SK-N-SH treated with all-trans-retinoic acid at 6 μM for 48 hours (cell line): ENCODE results near the gene SCYGR1.

ENCODE experiments used
- ATAC-seq: fragments of 200-7000 bp; cut with Tn5 transposase; 3 replicates; pipeline ENCODE4 v1.9.1; 2020; ENCODE audit warnings: mild to moderate bottlenecking, moderate library complexity
- ARNTL ChIP-seq: fragments of 450-650 bp; formaldehyde crosslinking; IDR thresholded peaks from 2 replicates; pipeline ENCODE4 v1.5.0; 2020; ENCODE audit warnings: low read depth, mild to moderate bottlenecking, moderate library complexity, borderline replicate concordance
- BACH2 ChIP-seq: fragments of 250-450 bp; sonication (Bioruptor Pico); IDR thresholded peaks from 2 replicates; pipeline ENCODE4 v1.9.0; 2021; ENCODE audit warnings: mild to moderate bottlenecking, borderline replicate concordance
- CSDC2 ChIP-seq: fragments of 250-450 bp; sonication (Bioruptor Pico); IDR thresholded peaks from 2 replicates; pipeline ENCODE4 v1.5.0; 2020; ENCODE audit warnings: mild to moderate bottlenecking, moderate library complexity
- GLIS3 ChIP-seq: fragments of 250-450 bp; sonication (Bioruptor Pico); IDR thresholded peaks from 2 replicates; pipeline ENCODE4 v1.5.0; 2020; ENCODE audit warnings: mild to moderate bottlenecking, moderate library complexity
- ISL1 ChIP-seq: fragments of 250-450 bp; sonication (Bioruptor Pico); IDR thresholded peaks from 2 replicates; pipeline ENCODE4 v2.1.2; 2022; ENCODE audit warnings: mild to moderate bottlenecking, moderate library complexity
- OSR1 ChIP-seq: fragments of 250-450 bp; sonication (Bioruptor Pico); IDR thresholded peaks from 2 replicates; pipeline ENCODE4 v1.8.0; 2022; ENCODE audit warnings: moderate library complexity, mild to moderate bottlenecking, inconsistent platforms
- PPARA ChIP-seq: fragments of 250-450 bp; sonication (Bioruptor Pico); IDR thresholded peaks from 2 replicates; pipeline ENCODE4 v1.5.0; 2020; ENCODE audit warnings: mild to moderate bottlenecking, borderline replicate concordance
- SNAI2 ChIP-seq: fragments of 250-450 bp; sonication (Bioruptor Pico); IDR thresholded peaks from 2 replicates; pipeline ENCODE4 v1.5.0; 2020; ENCODE audit warnings: mild to moderate bottlenecking, moderate library complexity
- TCF4 ChIP-seq: fragments of 250-450 bp; sonication (Bioruptor Pico); IDR thresholded peaks from 2 replicates; pipeline ENCODE4 v1.8.0; 2021; ENCODE audit warnings: mild to moderate bottlenecking, moderate library complexity, borderline replicate concordance
- ZC3H10 ChIP-seq: fragments of 250-450 bp; sonication (Bioruptor Pico); IDR thresholded peaks from 2 replicates; pipeline ENCODE4 v1.5.1; 2021; ENCODE audit warnings: mild to moderate bottlenecking, moderate library complexity
- ZFP30 ChIP-seq: fragments of 450-650 bp; formaldehyde crosslinking; IDR thresholded peaks from 2 replicates; pipeline ENCODE4 v1.5.0; 2022; ENCODE audit warnings: mild to moderate bottlenecking, moderate library complexity
- ZNF70 ChIP-seq: fragments of 450-650 bp; formaldehyde crosslinking; IDR thresholded peaks from 2 replicates; pipeline ENCODE4 v1.5.0; 2020; ENCODE audit warnings: mild to moderate bottlenecking, moderate library complexity
- ZNF8 ChIP-seq: fragments of 450-650 bp; formaldehyde crosslinking; IDR thresholded peaks from 2 replicates; pipeline ENCODE4 v1.5.0; 2020; ENCODE audit warnings: mild to moderate bottlenecking, moderate library complexity
- TF ChIP-seq, protein P1 (sequence below): fragments of 250-450 bp; sonication (Bioruptor Pico); IDR thresholded peaks from 2 replicates; pipeline ENCODE4 v1.8.0; 2021; ENCODE audit warnings: low read depth, mild to moderate bottlenecking, moderate library complexity, borderline replicate concordance
- TF ChIP-seq, protein P2 (sequence below): fragments of 250-450 bp; sonication (Bioruptor Pico); IDR thresholded peaks from 2 replicates; pipeline ENCODE4 v1.8.0; 2020; ENCODE audit warnings: mild to moderate bottlenecking, moderate library complexity, borderline replicate concordance
- TF ChIP-seq, protein P3 (sequence below): fragments of 250-450 bp; sonication (Bioruptor Pico); IDR thresholded peaks from 2 replicates; pipeline ENCODE4 v1.5.1; 2021; ENCODE audit warnings: mild to moderate bottlenecking, moderate library complexity
- TF ChIP-seq, protein P4 (sequence below): fragments of 250-450 bp; sonication (Bioruptor Pico); IDR thresholded peaks from 2 replicates; pipeline ENCODE4 v1.5.0; 2020; ENCODE audit warnings: mild to moderate bottlenecking, moderate library complexity

Gene SCYGR1

DNA sequence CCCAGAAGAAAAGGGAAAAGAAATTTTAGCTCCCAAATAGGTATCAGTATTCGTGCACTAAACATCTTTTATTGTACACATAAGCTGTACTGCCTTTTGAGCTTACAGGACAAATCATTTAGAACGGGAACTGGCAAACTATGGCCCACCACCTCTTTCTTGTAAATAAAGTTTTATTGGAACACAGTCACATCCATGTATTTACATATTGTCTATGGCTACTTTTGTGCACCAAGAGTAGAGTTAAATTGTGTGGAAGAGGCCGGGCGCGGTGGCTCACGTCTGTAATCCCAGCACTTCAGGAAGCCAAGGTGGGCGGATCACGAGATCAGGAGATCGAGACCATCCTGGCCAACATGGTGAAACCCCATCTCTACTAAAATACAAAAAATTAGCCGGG is 14.4 kb downstream of the SCYGR1 start:
- no peak for ATAC-seq
- TF ChIP-seq SNAI2 (no peak), ZFP30 (CRISPR knock-in tag) (no peak), ARNTL (CRISPR knock-in tag) (no peak), BACH2 (CRISPR knock-in tag) (no peak), GLIS3 (CRISPR knock-in tag) (no peak)
- TF ChIP-seq, protein P1, sequence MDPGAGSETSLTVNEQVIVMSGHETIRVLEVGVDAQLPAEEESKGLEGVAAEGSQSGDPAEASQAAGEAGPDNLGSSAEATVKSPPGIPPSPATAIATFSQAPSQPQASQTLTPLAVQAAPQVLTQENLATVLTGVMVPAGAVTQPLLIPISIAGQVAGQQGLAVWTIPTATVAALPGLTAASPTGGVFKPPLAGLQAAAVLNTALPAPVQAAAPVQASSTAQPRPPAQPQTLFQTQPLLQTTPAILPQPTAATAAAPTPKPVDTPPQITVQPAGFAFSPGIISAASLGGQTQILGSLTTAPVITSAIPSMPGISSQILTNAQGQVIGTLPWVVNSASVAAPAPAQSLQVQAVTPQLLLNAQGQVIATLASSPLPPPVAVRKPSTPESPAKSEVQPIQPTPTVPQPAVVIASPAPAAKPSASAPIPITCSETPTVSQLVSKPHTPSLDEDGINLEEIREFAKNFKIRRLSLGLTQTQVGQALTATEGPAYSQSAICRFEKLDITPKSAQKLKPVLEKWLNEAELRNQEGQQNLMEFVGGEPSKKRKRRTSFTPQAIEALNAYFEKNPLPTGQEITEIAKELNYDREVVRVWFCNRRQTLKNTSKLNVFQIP (CRISPR knock-in tag) = no peak
- TF ChIP-seq, protein P2, sequence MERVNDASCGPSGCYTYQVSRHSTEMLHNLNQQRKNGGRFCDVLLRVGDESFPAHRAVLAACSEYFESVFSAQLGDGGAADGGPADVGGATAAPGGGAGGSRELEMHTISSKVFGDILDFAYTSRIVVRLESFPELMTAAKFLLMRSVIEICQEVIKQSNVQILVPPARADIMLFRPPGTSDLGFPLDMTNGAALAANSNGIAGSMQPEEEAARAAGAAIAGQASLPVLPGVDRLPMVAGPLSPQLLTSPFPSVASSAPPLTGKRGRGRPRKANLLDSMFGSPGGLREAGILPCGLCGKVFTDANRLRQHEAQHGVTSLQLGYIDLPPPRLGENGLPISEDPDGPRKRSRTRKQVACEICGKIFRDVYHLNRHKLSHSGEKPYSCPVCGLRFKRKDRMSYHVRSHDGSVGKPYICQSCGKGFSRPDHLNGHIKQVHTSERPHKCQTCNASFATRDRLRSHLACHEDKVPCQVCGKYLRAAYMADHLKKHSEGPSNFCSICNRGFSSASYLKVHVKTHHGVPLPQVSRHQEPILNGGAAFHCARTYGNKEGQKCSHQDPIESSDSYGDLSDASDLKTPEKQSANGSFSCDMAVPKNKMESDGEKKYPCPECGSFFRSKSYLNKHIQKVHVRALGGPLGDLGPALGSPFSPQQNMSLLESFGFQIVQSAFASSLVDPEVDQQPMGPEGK (CRISPR knock-in tag) = no peak

DNA sequence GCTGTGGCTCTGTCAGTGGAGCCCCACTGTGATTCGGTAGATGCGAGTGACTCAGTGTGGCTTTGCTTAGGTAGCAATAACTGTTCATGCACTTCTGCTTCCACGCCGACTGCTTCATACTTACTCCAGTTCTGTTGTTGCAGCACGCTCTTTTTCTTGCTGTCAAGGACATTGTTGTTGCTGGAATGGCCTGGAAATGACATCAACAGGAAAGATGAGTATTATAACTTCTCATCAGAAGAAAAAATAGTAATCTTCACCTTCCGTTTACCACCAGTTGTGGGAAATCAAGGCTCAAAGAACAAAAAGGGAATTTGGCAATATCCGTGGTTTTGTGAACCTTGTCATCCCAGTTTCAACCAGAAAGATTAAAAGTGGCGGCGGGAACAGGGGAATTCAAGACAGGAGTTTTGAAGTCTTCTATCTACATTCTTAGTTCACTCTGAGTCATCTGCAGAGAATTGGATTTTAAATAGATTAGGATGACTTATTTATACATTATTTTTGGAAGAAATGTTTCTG is 16.9 kb downstream of the SCYGR1 start:
- TF ChIP-seq ISL1 (CRISPR knock-in tag) (peak; percentile 78), ZC3H10 (no peak)
- ATAC-seq = peak; percentile 46

DNA sequence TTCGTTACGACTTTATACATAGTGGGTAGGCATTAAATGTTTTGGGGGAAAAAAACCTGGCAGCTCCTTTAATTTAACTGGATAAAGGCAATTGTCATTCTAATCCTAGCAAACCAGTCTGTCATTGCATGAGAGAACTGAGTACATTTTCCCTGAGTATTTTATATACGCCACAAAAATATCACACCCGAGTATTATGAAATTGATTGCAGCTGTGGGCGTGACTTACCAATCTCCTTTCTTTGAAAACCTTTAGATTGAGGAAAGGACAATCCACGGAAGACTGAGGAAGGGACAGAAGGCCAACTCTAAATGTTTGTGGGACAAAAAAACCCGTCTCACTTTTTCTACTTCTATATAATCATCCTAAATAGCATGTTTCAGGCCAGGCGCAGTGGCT is 17.7 kb downstream of the SCYGR1 start:
- TF ChIP-seq, protein P1 (CRISPR knock-in tag) = no peak
- TF ChIP-seq ZNF70 (CRISPR knock-in tag) (no peak), PPARA (CRISPR knock-in tag) (no peak), CSDC2 (CRISPR knock-in tag) (no peak), OSR1 (CRISPR knock-in tag) (no peak), ZNF8 (CRISPR knock-in tag) (no peak)
- ATAC-seq = no peak

DNA sequence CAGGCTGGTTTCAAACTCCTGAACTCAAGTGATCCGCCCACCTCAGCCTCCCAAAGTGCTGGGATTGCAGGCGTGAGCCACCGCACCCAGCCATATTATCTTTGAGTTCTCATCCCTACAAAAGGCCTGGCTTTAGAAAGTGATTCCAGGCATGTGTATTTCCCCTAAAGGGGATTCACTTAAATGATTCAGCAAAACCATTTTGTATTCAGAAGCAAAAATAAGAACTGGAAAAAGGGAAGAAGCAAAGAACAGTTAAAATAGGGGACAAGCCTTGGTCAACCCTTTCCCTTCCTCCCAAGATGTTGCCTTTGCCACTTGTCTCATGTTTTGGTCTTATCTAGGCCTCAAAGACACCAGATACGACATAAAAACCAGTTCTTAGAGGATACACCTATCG is 19.2 kb downstream of the SCYGR1 start:
- ATAC-seq = no peak
- TF ChIP-seq, protein P3, sequence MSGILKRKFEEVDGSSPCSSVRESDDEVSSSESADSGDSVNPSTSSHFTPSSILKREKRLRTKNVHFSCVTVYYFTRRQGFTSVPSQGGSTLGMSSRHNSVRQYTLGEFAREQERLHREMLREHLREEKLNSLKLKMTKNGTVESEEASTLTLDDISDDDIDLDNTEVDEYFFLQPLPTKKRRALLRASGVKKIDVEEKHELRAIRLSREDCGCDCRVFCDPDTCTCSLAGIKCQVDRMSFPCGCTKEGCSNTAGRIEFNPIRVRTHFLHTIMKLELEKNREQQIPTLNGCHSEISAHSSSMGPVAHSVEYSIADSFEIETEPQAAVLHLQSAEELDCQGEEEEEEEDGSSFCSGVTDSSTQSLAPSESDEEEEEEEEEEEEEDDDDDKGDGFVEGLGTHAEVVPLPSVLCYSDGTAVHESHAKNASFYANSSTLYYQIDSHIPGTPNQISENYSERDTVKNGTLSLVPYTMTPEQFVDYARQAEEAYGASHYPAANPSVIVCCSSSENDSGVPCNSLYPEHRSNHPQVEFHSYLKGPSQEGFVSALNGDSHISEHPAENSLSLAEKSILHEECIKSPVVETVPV (CRISPR knock-in tag) = no peak
- TF ChIP-seq, protein P4, sequence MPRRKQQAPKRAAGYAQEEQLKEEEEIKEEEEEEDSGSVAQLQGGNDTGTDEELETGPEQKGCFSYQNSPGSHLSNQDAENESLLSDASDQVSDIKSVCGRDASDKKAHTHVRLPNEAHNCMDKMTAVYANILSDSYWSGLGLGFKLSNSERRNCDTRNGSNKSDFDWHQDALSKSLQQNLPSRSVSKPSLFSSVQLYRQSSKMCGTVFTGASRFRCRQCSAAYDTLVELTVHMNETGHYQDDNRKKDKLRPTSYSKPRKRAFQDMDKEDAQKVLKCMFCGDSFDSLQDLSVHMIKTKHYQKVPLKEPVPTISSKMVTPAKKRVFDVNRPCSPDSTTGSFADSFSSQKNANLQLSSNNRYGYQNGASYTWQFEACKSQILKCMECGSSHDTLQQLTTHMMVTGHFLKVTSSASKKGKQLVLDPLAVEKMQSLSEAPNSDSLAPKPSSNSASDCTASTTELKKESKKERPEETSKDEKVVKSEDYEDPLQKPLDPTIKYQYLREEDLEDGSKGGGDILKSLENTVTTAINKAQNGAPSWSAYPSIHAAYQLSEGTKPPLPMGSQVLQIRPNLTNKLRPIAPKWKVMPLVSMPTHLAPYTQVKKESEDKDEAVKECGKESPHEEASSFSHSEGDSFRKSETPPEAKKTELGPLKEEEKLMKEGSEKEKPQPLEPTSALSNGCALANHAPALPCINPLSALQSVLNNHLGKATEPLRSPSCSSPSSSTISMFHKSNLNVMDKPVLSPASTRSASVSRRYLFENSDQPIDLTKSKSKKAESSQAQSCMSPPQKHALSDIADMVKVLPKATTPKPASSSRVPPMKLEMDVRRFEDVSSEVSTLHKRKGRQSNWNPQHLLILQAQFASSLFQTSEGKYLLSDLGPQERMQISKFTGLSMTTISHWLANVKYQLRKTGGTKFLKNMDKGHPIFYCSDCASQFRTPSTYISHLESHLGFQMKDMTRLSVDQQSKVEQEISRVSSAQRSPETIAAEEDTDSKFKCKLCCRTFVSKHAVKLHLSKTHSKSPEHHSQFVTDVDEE (CRISPR knock-in tag) = no peak
- TF ChIP-seq, protein P2 (CRISPR knock-in tag) = no peak
- TF ChIP-seq TCF4 (no peak), PPARA (CRISPR knock-in tag) (no peak), ZNF70 (CRISPR knock-in tag) (no peak), ZC3H10 (no peak), SNAI2 (no peak), GLIS3 (CRISPR knock-in tag) (no peak)
- TF ChIP-seq, all 23 proteins: peak for 0
